Measurements from ENCODE around the gene CDH3.

CDH3 gene

DNA sequence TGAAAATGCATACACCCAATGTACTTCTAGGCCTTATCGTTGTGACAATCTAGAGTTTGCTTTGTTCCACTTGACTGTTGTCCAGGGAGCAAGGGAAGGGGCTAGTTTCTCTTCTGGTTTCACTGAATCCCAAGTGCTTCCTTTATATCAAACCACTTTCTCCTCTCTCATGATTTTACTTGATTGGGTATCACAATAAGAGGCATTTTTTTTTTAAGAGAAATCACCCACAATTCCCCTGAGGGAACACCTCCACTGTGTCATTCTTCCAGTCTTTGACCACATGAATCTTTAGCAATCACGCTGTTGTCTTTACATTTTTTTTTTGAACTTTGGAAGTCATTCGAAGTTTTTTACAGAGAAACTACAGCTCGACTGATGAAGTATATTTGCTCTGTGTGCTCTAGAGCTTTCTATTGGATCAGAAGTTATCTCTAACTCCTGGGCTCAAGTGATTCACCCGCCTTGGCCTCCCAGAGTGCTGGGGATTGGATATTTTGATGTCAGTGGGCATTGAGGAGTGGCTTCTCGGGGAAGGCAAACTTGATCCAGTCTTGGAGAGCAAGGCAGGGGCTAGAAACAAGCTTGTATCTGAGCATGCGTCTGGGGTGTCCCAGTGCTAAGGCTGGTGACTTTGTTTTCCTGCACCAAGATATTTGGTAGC is 95.0 kb downstream of the CDH3 start:
- DNase-seq: no peak

DNA sequence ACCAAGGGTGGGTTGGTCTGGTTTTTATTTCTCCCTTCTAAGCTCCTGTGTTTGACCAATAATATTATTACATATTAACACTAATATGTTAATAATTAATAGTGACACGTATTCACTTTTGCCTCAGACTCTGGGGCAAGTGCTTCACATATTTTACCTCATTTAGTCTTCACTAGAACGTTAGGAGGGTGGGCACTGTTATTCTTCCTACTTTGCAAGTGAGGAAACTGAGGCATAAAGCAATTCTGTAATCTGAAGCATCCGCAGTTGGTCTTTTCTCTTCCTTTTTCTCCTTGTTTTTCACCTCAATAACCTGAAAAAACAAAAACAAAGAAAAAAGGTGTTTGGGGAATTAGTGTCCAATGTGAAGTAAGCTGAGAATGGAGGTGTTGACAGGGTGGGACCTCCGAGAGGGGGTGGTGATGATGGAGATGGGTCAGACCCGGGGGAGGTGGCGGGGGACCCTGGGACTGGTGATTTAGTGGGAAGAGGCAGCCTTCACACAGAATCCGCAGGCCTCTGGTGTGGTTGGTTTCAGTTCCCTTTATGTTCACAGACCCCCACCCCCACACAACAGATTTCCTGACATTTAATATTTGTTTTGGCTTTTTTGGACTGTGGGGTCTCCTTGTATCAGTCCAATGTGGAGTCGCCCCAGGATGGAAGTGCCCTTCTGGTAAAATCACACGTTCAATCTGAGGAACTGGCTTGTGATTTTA is 95.7 kb downstream of the CDH3 start:
- DNase-seq: no peak

DNA sequence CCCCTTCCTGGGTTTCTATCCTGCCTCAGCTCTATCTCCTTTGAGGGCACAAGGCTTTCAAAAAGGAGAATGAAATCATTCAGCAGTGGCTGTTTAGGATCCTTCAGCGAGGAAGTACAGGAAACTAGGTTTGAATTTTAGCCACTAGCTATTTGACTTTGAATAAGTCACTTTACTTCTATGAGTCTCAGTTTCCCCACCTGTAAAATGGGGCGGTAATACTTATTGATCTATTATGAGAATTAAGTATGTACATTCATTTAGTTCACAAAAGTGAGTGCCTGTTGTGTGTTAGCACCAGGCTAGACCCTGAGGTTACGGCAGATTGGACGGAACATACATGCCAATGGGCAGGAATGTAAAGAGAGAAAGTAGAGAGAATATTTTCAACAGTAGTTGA is 98.6 kb downstream of the CDH3 start:
- no peak for DNase-seq

DNA sequence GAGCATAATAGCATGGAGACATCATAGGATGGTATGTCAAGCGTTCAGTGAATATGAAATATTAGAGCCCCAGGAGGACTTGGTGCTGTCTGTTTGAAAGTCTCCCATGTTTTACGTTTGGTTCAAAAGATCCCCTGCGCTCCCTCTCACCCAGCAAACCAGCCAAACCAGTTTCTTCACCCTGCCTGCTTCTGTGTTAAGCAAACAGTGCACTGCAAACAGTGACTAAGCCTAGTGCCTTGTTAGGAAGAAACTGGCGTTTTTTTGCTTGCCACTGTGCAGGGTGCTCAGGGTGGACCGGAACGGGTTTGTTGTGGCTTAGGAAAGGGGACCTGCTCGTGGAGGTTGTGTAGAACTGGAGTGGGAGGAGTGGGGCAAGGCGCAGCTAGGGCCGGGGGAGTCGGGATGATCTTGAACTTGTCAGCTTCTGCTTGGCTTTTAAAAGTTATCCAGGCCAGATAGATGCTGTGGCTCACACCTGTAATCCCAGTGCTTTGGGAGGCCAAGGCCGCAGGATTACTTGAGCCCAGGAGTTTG is 99.7 kb downstream of the CDH3 start:
- DNase-seq: no peak

DNA sequence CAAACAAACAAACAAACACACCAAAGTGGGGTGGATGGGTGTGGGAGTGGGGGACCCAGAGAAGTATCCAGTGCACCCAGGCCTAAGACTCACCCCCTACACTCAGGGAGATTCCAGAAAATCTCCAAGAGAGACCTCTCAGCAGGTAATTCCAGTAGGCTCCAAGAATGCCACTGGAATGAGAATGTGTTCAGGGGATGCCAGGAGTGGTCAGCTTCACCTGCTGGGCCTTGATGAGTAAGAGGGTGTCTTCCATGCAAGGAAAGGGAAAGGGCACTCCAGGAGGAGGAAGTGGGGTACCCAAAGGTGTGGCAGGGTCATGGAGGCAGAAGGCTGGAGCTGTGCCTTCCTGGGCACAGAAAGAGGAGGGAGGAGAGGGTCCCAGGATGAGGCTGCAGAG is 101.8 kb downstream of the CDH3 start:
- no peak for DNase-seq

DNA sequence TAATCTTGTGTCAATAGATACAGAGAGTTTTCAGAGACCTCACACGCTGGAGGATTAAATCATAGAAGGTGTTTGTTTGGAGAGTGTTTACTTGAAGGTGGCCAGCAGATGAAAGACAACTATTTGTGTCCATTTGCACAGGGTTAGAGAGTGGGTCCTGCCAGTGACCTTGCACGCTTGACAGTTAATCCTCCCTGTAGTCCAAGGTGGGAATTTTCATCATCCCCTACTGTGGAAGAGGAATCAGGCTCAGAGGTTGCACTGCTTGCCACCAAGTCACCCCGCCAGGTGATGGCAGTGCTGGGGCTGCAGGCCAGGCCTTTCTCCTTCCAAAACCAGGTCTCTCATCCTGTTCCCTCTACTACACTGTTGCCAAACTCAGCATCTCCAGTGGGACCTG is 104.3 kb downstream of the CDH3 start:
- no peak for DNase-seq
